HCT116 (cell line): Measurements from ENCODE around the gene SAMHD1. TPM values are rescaled to one million over a fixed set of nuclear protein-coding genes. Genes with fewer than 3 reads are reported as not detected.

ENCODE experiments used
- ATAC-seq: fragments of 200-7000 bp; cut with Tn5 transposase; 2 replicates; pipeline ENCODE4 v1.9.1; 2020; ENCODE audit warnings: mild to moderate bottlenecking, moderate library complexity
- BruUV-seq: library from RNA; stranded (reverse); fragments of 400-500 nt; replicated peaks from 2 replicates; lab custom pipeline; 2021; lab: Mats Ljungman, UMichigan
- CTCF ChIA-PET: fragments of 300-600 bp; sonication (Branson Sonifier 250); formaldehyde crosslinking; loops from one replicate; lab custom pipeline; 2021; ENCODE audit warnings: antibody characterized with exemption; lab: Charles Lee
- POLR2A ChIA-PET: fragments of 300-600, 350-600 bp; sonication (Branson Sonifier 250); formaldehyde crosslinking; loops from one replicate; lab custom pipeline; 2021; ENCODE audit warnings: antibody characterized with exemption; lab: Charles Lee
- RAD21 ChIA-PET, 2 experiments: fragments of 300-600 bp; sonication (Branson Sonifier 250); formaldehyde crosslinking; loops; one replicate each; lab custom pipeline; 2023; ENCODE audit warnings: low total read pairs in 2 of 2; ENCODE audit not compliant: uncharacterized antibody in 2 of 2, unreplicated experiment in 2 of 2, low non-redundant PET in 1 of 2; lab: Charles Lee
- DNase-seq: peaks from one replicate; pipeline ENCODE4 v3.0.0-alpha.2; 2010; ENCODE audit warnings: low read depth, low spot score
- H2AFZ ChIP-seq: fragments of 200-600 bp; shearing (Covaris generic), sonication (generic); 2 replicates; pipeline ENCODE4 v1.6.1; 2017; ENCODE audit warnings: low read depth, mixed run types, mixed read lengths, antibody characterized with exemption, low read length; ENCODE audit not compliant: poor library complexity, severe bottlenecking
- H3K27ac ChIP-seq: 2 replicates; pipeline ENCODE4 v1.5.1; 2012; ENCODE audit warnings: low read depth, low read length
- H3K27me3 ChIP-seq: fragments of 200-600 bp; sonication (generic); 2 replicates; pipeline ENCODE4 v1.6.1; 2016; ENCODE audit warnings: mixed run types, low read length, mixed read lengths; ENCODE audit not compliant: insufficient read depth
- H3K36me3 ChIP-seq, 2 experiments: fragments of 200-500 bp in 1 of 2; fragments of 200-600 bp in 1 of 2; sonication (Bioruptor generic) in 1 of 2; sonication (generic) in 1 of 2; 2 replicates each; pipeline versions ENCODE4 v1.5.1 to v1.6.1; 2014 to 2016; ENCODE audit warnings: low read length in 2 of 2, inconsistent platforms in 1 of 2, mixed read lengths in 1 of 2, mixed run types in 1 of 2; ENCODE audit not compliant: insufficient read depth in 2 of 2, control insufficient read depth in 1 of 2
- H3K4me1 ChIP-seq, 2 experiments: fragments of 200-600 bp in 1 of 2; sonication (generic) in 1 of 2; 2 replicates each; pipeline versions ENCODE4 v1.5.1 to v1.6.1; 2012 to 2017; ENCODE audit warnings: low read length in 2 of 2, inconsistent platforms in 1 of 2, mild to moderate bottlenecking in 1 of 2, mixed read lengths in 1 of 2, mixed run types in 1 of 2, moderate library complexity in 1 of 2; ENCODE audit not compliant: insufficient read depth in 2 of 2, control insufficient read depth in 1 of 2
- H3K4me2 ChIP-seq: fragments of 200-600 bp; sonication (generic); 2 replicates; pipeline ENCODE4 v1.6.1; 2017; ENCODE audit warnings: mixed run types, low read length, mixed read lengths
- H3K4me3 ChIP-seq, 2 experiments: fragments of 200-600 bp in 1 of 2; sonication (generic) in 1 of 2; replicated peaks in 1 of 2; 2 replicates each; pipeline ENCODE4 v1.5.1; 2011 to 2016; ENCODE audit warnings: low read length in 2 of 2, control low read depth in 1 of 2, low read depth in 1 of 2, mild to moderate bottlenecking in 1 of 2, mixed read lengths in 1 of 2, mixed run types in 1 of 2
- H3K79me2 ChIP-seq: fragments of 200-600 bp; sonication (generic); 2 replicates; pipeline ENCODE4 v1.6.1; 2017; ENCODE audit warnings: mild to moderate bottlenecking, mixed run types, low read length, moderate library complexity, mixed read lengths; ENCODE audit not compliant: insufficient read depth
- H3K9ac ChIP-seq: fragments of 200-600 bp; sonication (generic); 2 replicates; pipeline ENCODE4 v1.6.1; 2016; ENCODE audit warnings: low read length, mixed read lengths
- H3K9me2 ChIP-seq: fragments of 200-600 bp; sonication (generic), shearing (Covaris generic); 2 replicates; pipeline ENCODE4 v1.6.1; 2017; ENCODE audit warnings: mixed run types, mild to moderate bottlenecking, moderate library complexity; ENCODE audit not compliant: insufficient read depth
- H3K9me3 ChIP-seq, 2 experiments: fragments of 200-500 bp in 1 of 2; fragments of 200-600 bp in 1 of 2; sonication (Bioruptor generic) in 1 of 2; sonication (generic) in 1 of 2; 2 replicates each; pipeline ENCODE4 v1.6.1; 2014 to 2017; ENCODE audit warnings: low read length in 2 of 2, mixed read lengths in 2 of 2, inconsistent platforms in 1 of 2, low read depth in 1 of 2, mild to moderate bottlenecking in 1 of 2, mixed run types in 1 of 2, moderate library complexity in 1 of 2; ENCODE audit not compliant: control insufficient read depth in 1 of 2, insufficient read depth in 1 of 2
- H4K20me1 ChIP-seq: fragments of 200-600 bp; sonication (generic), shearing (Covaris generic); 2 replicates; pipeline ENCODE4 v1.6.1; 2017; ENCODE audit warnings: mixed run types, mild to moderate bottlenecking, moderate library complexity; ENCODE audit not compliant: insufficient read depth
- CEBPB ChIP-seq: IDR thresholded peaks from 2 replicates; pipeline ENCODE4 v1.6.1; 2012; ENCODE audit warnings: low read depth
- EGR1 ChIP-seq: IDR thresholded peaks from 2 replicates; pipeline ENCODE4 v1.6.1; 2012; ENCODE audit warnings: low read depth
- ELF1 ChIP-seq: IDR thresholded peaks from 2 replicates; pipeline ENCODE4 v1.6.1; 2012; ENCODE audit warnings: low read depth, borderline replicate concordance
- MAX ChIP-seq: IDR thresholded peaks from 2 replicates; pipeline ENCODE4 v1.6.1; 2012
- POLR2A ChIP-seq: IDR thresholded peaks from 2 replicates; pipeline ENCODE4 v1.7.0; 2011; ENCODE audit warnings: borderline replicate concordance; ENCODE audit not compliant: insufficient read depth, insufficient read length; ENCODE audit errors: extremely low read depth
- REST ChIP-seq: IDR thresholded peaks from 2 replicates; pipeline ENCODE4 v1.6.1; 2012; ENCODE audit warnings: low read depth
- SP1 ChIP-seq: IDR thresholded peaks from 2 replicates; pipeline ENCODE4 v1.6.1; 2012; ENCODE audit warnings: low read depth
- SRF ChIP-seq: IDR thresholded peaks from 2 replicates; pipeline ENCODE4 v1.6.1; 2012; ENCODE audit warnings: low read depth
- YY1 ChIP-seq: IDR thresholded peaks from 2 replicates; pipeline ENCODE4 v1.6.1; 2011; ENCODE audit warnings: low read length, low read depth, moderate library complexity, mild to moderate bottlenecking; ENCODE audit not compliant: insufficient replicate concordance; ENCODE audit errors: extremely low read depth
- intact Hi-C: fragments of 100-400 bp; cut with micrococcal nuclease; formaldehyde crosslinking; loops from 2 replicates; pipeline ENCODE4 v1.10.0; 2022
- total RNA-seq: library from RNA; stranded (reverse); gene quantifications from one replicate; pipeline ENCODE4 v1.2.1, GENCODE V29; 2021; ENCODE audit not compliant: unreplicated experiment
- TF ChIP-seq, protein P1 (sequence below), 3 experiments: fragments of 200-600 bp in 1 of 3; sonication (generic) in 1 of 3; IDR thresholded peaks in 2 of 3; conservative IDR thresholded peaks in 1 of 3; 2 replicates each; pipeline ENCODE4 v1.5.1; 2012 to 2017; ENCODE audit warnings: low read depth in 2 of 3, low read length in 2 of 3, antibody characterized with exemption in 1 of 3, borderline replicate concordance in 1 of 3, control low read depth in 1 of 3, mild to moderate bottlenecking in 1 of 3, mixed read lengths in 1 of 3, mixed run types in 1 of 3, moderate library complexity in 1 of 3; ENCODE audit not compliant: insufficient read depth in 1 of 3

The SAMHD1 gene
- total RNA-seq, 1 experiment from 2014 or later, result 21.4 TPM

DNA sequence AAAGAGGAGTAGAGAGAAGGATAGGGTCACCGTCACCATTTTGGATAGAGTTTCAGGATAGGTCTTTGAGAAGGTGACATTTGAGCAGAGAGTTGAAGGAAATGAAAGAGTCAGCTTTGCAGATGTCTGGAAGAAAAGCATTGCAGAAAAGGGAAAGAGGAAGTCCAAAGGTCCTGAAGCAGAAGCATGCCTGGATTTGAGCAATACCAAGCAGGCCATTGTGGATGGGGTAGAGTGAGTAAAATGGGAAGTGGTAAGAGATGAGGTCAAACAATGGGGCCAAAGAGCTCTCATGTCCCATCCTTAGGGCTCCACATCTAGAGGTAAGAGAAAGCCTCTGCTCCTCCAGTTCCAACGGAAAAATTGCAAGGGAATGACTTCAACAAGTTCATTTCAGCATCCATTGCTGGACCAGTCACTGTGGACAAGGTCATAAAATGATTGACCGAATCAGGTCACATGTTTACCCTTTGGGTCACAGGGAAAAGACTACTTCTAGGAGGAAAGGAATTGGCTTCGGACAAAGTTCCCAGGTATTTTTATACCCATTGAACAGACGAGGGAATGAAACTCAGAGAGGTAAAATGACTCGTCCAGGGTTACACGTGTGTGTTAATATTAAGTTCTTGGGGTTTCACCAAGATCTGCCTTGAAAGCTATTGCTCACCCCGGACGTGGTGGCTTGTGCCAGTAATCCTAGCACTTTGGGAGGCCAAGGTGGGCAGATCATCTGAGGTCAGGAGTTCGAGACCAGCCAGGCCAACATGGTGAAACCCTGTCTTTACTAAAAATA, 6.6 kb upstream of the SAMHD1 start:
- H3K4me2 ChIP-seq, result no peak overlapping the region
- H3K9me3 ChIP-seq, result peaks cover 4 to 5% of the 10 kb centered on the region in 2 experiments; a peak in 1 of 4 replicates
- POLR2A ChIA-PET, result no interaction called here
- H3K36me3 ChIP-seq, result no peaks in the 10 kb centered on the region
- intact Hi-C loops, result no loop called here
- DNase-seq (no peak), ATAC-seq (no peak)
- BruUV-seq, result no TSS peak
- H3K79me2 ChIP-seq, result no peaks in the 10 kb centered on the region
- H2AFZ ChIP-seq, result no peak overlapping the region
- no peaks in the 10 kb centered on the region for H4K20me1 ChIP-seq
- no peak overlapping the region for H3K27ac ChIP-seq
- H3K4me3 ChIP-seq, result no peak overlapping the region
- no peaks in the 10 kb centered on the region for H3K9me2 ChIP-seq
- no peaks in the 10 kb centered on the region for H3K4me1 ChIP-seq
- CTCF ChIA-PET, result no interaction called here
- no peaks in the 10 kb centered on the region for H3K27me3 ChIP-seq
- no peak overlapping the region for H3K9ac ChIP-seq
- RAD21 ChIA-PET, result no interaction called here
- no peak for TF ChIP-seq MAX
- no peak for TF ChIP-seq SRF
- TF ChIP-seq YY1, result no peak
- no peak for TF ChIP-seq CEBPB
- no peak for TF ChIP-seq REST
- TF ChIP-seq SP1, result no peak
- TF ChIP-seq EGR1, result no peak
- TF ChIP-seq, protein P1, sequence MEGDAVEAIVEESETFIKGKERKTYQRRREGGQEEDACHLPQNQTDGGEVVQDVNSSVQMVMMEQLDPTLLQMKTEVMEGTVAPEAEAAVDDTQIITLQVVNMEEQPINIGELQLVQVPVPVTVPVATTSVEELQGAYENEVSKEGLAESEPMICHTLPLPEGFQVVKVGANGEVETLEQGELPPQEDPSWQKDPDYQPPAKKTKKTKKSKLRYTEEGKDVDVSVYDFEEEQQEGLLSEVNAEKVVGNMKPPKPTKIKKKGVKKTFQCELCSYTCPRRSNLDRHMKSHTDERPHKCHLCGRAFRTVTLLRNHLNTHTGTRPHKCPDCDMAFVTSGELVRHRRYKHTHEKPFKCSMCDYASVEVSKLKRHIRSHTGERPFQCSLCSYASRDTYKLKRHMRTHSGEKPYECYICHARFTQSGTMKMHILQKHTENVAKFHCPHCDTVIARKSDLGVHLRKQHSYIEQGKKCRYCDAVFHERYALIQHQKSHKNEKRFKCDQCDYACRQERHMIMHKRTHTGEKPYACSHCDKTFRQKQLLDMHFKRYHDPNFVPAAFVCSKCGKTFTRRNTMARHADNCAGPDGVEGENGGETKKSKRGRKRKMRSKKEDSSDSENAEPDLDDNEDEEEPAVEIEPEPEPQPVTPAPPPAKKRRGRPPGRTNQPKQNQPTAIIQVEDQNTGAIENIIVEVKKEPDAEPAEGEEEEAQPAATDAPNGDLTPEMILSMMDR (IDR thresholded peaks at IDR 0.05 in 2 of 3, conservative IDR thresholded peaks at IDR 0.05 in 1 of 3; ENCODE audit: borderline replicate concordance in 1 of 3, insufficient read depth in 1 of 3, low read depth in 2 of 3, low read length in 2 of 3), result no peak
- TF ChIP-seq ELF1, result no peak
- no peak for TF ChIP-seq POLR2A
